Caco-2 (cell line): ENCODE measurements around the gene PAXX. TPM values are rescaled to one million over a fixed set of nuclear protein-coding genes. Genes with fewer than 3 reads are reported as not detected.

Experiments used
- BruUV-seq: library from RNA; stranded (reverse); fragments of 400-500 nt; replicated peaks from 2 replicates; lab custom pipeline; 2021; lab: Mats Ljungman, UMichigan
- CTCF ChIA-PET: fragments of 300-600 bp; sonication (Branson Sonifier 250); formaldehyde crosslinking; loops from one replicate; lab custom pipeline; 2022; ENCODE audit warnings: antibody characterized with exemption; lab: Charles Lee
- POLR2A ChIA-PET: fragments of 300-600 bp; sonication (Branson Sonifier 250); formaldehyde crosslinking; loops from one replicate; lab custom pipeline; 2022; ENCODE audit warnings: antibody characterized with exemption; lab: Charles Lee
- DNase-seq, 2 experiments: peaks; one replicate each; pipeline versions ENCODE4 v3.0.0 to v3.0.0-alpha.2; 2020 to 2022
- H3K27me3 ChIP-seq: replicated peaks from 2 replicates; pipeline ENCODE4 v1.6.0; 2011; ENCODE audit warnings: low read length; ENCODE audit not compliant: control insufficient read depth, insufficient read depth
- H3K36me3 ChIP-seq: 2 replicates; pipeline ENCODE4 v1.5.1; 2011; ENCODE audit warnings: low read length; ENCODE audit not compliant: control insufficient read depth, insufficient read depth
- H3K4me1 ChIP-seq: fragments of 250-450 bp; sonication (Bioruptor Pico); 2 replicates; pipeline ENCODE4 v1.5.1; 2020; ENCODE audit warnings: mild to moderate bottlenecking
- H3K4me3 ChIP-seq: 2 replicates; pipeline ENCODE4 v1.5.1; 2011; ENCODE audit warnings: low read depth, mild to moderate bottlenecking, control low read depth, low read length
- H3K9me3 ChIP-seq: fragments of 250-450 bp; sonication (Bioruptor Pico); 2 replicates; pipeline ENCODE4 v1.5.1; 2020; ENCODE audit warnings: mild to moderate bottlenecking, moderate library complexity
- H3K27ac Mint-ChIP-seq: one replicate; pipeline ENCODE4 v1.8.0; 2022; ENCODE audit warnings: mixed read lengths; ENCODE audit not compliant: unreplicated experiment
- H3K27me3 Mint-ChIP-seq: one replicate; pipeline ENCODE4 v1.8.0; 2022; ENCODE audit warnings: mixed read lengths; ENCODE audit not compliant: insufficient read depth, unreplicated experiment
- H3K36me3 Mint-ChIP-seq: one replicate; pipeline ENCODE4 v1.8.0; 2022; ENCODE audit warnings: mild to moderate bottlenecking, mixed read lengths; ENCODE audit not compliant: insufficient read depth, unreplicated experiment
- H3K4me1 Mint-ChIP-seq: one replicate; pipeline ENCODE4 v1.8.0; 2022; ENCODE audit warnings: low read depth, mixed read lengths; ENCODE audit not compliant: unreplicated experiment
- H3K4me3 Mint-ChIP-seq: one replicate; pipeline ENCODE4 v1.8.0; 2022; ENCODE audit warnings: mild to moderate bottlenecking, moderate library complexity, mixed read lengths; ENCODE audit not compliant: unreplicated experiment
- H3K9me3 Mint-ChIP-seq: one replicate; pipeline ENCODE4 v1.8.0; 2022; ENCODE audit warnings: mixed read lengths; ENCODE audit not compliant: unreplicated experiment
- intact Hi-C: fragments of 100-400 bp; cut with micrococcal nuclease; formaldehyde crosslinking; loops from one replicate; pipeline ENCODE4 v1.10.0; 2022; ENCODE audit not compliant: unreplicated experiment
- total RNA-seq: library from RNA; stranded (reverse); gene quantifications from 2 replicates; pipeline ENCODE4 v1.2.3, GENCODE V29; 2022
- TF ChIP-seq, protein P1 (sequence below), 2 experiments: fragments of 200-600 bp in 1 of 2; IDR thresholded peaks; 1 replicate in 1 of 2; 2 replicates in 1 of 2; pipeline versions ENCODE4 v1.5.1 to v1.8.0; 2011 to 2022; ENCODE audit warnings: antibody characterized with exemption in 1 of 2, control low read depth in 1 of 2, inconsistent platforms in 1 of 2, low read depth in 1 of 2, low read length in 1 of 2, mild to moderate bottlenecking in 1 of 2, moderate library complexity in 1 of 2; ENCODE audit not compliant: insufficient read depth in 1 of 2, severe bottlenecking in 1 of 2, unreplicated experiment in 1 of 2

PAXX gene
- total RNA-seq, 1 experiment from 2014 or later: 66.2 TPM

DNA sequence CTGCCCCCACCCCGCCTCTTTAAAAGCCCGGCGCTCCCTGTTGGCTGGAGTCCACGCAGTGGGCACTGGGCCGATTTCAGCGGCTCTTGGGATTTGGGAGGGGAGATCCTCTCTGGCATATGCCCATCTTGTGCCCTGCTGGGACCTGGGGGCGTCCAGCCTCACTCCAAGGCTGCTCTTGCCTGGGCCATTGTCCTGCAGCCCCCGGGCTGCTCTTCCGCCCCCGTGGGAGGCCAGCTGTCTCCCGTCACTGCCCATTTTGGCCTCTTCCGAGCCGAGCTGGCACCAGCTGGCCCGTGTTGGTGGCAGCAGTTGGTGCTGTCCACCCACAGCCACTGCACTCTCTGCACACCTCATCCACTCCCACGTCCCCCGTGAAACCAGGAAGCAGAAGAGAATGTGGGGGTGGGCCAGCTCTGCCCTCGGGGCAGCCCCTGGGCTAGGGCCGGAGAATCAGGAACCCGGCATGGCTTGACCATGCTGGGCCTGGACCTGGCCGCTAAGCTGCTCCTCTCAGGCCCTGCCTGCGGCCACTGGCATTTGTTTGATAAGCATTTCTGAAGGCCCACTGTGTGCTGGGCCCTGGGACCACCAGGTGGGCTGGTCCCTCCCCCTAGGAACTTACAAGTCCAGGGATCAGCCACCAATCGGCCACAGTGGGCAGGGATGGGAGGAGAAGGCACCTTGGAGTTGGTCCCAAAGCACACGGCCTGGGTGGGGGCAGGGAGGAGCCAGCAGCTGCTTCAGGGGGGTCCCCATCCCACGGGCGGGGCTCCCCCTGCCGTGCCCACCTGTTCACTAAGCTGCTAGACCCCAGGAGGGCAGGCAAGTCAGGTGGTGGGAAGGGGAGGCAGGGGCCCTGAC lies 45.0 kb upstream of the PAXX start:
- Histone ChIP-seq H3K9me3 (no peaks in the 10 kb centered on the region), H3K4me1 (peaks cover 53% of the 10 kb centered on the region), H3K27me3 (no peaks in the 10 kb centered on the region), H3K36me3 (no peaks in the 10 kb centered on the region; the same call in 1 of the 2 replicates), H3K4me3 (no peak overlapping the region)
- H3K4me3 Mint-ChIP-seq: peak overlapping the region; percentile 33
- no peaks in the 10 kb centered on the region for H3K4me1 Mint-ChIP-seq
- no peak for DNase-seq
- peaks cover 40% of the 10 kb centered on the region for H3K36me3 Mint-ChIP-seq
- no peaks in the 10 kb centered on the region for H3K9me3 Mint-ChIP-seq
- intact Hi-C loops: loop anchor here (5.0 to 10.0 kb wide), 2 partner anchors 102 to 160 kb away; partner anchors contain the start of genes AJM1 and PHPT1
- POLR2A ChIA-PET: interaction anchor here (1.7 kb wide), 1 partner anchor 45 kb away, joined by 13 read pairs; the partner anchor contains the start of gene PAXX
- TF ChIP-seq, protein P1, sequence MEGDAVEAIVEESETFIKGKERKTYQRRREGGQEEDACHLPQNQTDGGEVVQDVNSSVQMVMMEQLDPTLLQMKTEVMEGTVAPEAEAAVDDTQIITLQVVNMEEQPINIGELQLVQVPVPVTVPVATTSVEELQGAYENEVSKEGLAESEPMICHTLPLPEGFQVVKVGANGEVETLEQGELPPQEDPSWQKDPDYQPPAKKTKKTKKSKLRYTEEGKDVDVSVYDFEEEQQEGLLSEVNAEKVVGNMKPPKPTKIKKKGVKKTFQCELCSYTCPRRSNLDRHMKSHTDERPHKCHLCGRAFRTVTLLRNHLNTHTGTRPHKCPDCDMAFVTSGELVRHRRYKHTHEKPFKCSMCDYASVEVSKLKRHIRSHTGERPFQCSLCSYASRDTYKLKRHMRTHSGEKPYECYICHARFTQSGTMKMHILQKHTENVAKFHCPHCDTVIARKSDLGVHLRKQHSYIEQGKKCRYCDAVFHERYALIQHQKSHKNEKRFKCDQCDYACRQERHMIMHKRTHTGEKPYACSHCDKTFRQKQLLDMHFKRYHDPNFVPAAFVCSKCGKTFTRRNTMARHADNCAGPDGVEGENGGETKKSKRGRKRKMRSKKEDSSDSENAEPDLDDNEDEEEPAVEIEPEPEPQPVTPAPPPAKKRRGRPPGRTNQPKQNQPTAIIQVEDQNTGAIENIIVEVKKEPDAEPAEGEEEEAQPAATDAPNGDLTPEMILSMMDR (IDR thresholded peaks at IDR 0.05; ENCODE audit: insufficient read depth in 1 of 2, low read depth in 1 of 2, low read length in 1 of 2, severe bottlenecking in 1 of 2, unreplicated experiment in 1 of 2): no peak
- no peak overlapping the region for H3K27ac Mint-ChIP-seq
- H3K27me3 Mint-ChIP-seq: no peaks in the 10 kb centered on the region
- CTCF ChIA-PET: interaction anchor here (0.5 to 2.6 kb wide), 17 partner anchors 13 to 341 kb away, joined by 3 to 42 read pairs (median 4); partner anchors contain the start of genes AJM1, CLIC3, MAN1B1 and PAXX
- no TSS peak for BruUV-seq

DNA sequence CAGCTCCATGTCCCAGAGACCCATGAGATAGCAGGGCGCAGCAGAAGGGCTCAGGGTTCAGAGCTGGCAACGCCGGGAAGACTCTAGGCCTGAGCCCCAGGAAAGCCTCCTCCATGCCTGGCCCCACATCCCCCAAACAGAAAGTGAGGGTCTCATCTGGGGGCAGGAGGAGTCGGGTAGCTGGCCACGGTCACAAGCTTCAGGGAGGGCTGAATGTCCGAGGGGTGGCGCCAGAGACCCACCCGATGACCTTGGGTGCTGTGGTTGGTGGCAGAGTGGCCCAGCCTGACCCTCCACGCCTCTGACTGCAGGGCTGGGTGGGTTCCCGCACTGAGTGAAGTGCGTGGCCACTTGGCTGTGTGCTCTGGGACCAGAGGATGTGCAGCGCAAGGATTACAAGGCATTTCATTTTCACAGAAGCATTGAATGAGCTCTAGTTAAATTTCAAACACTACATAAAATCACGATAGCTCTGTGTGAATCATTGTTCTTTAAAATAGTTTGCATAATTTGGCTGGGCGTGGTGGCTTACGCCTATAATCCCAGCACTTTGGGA lies 44.2 kb upstream of the PAXX start:
- intact Hi-C loops: loop anchor here (2.0 to 10.0 kb wide), 4 partner anchors 49 to 161 kb away; partner anchors contain the start of genes ABCA2, AJM1, CLIC3 and PHPT1
- no peaks in the 10 kb centered on the region for H3K9me3 ChIP-seq
- H3K36me3 ChIP-seq: no peaks in the 10 kb centered on the region; the same call in 1 of the 2 replicates
- TF ChIP-seq, protein P1 (IDR thresholded peaks at IDR 0.05; ENCODE audit: insufficient read depth in 1 of 2, low read depth in 1 of 2, low read length in 1 of 2, severe bottlenecking in 1 of 2, unreplicated experiment in 1 of 2): peak; percentile 37 to 52
- H3K4me3 Mint-ChIP-seq: peak overlapping the region; percentile 76
- peak; percentile 68 to 75 for DNase-seq
- POLR2A ChIA-PET: interaction anchor here (1.7 kb wide), 1 partner anchor 44 kb away, joined by 13 read pairs; the partner anchor contains the start of gene PAXX
- H3K27me3 ChIP-seq: no peaks in the 10 kb centered on the region
- CTCF ChIA-PET: interaction anchor here (0.5 to 2.6 kb wide), 16 partner anchors 12 to 342 kb away, joined by 3 to 42 read pairs (median 4); partner anchors contain the start of genes AJM1, CLIC3, MAN1B1 and PAXX
- H3K4me1 Mint-ChIP-seq: no peaks in the 10 kb centered on the region
- no peaks in the 10 kb centered on the region for H3K27me3 Mint-ChIP-seq
- peaks cover 33% of the 10 kb centered on the region for H3K36me3 Mint-ChIP-seq
- no peaks in the 10 kb centered on the region for H3K9me3 Mint-ChIP-seq
- H3K4me3 ChIP-seq: no peak overlapping the region
- peaks cover 49% of the 10 kb centered on the region for H3K4me1 ChIP-seq
- no peak overlapping the region for H3K27ac Mint-ChIP-seq
- no TSS peak for BruUV-seq
